PFSK-1 (cell line): ENCODE data around the gene ZCCHC17.

Experiments used
- FOXP2 ChIP-seq: optimal IDR thresholded peaks from 2 replicates; pipeline ENCODE3; 2011; ENCODE audit warnings: borderline replicate concordance, control low read depth, inconsistent platforms; ENCODE audit not compliant: insufficient read depth; ENCODE audit errors: extremely low read length, extremely low read depth
- POLR2AphosphoS5 ChIP-seq: IDR thresholded peaks from 2 replicates; pipeline ENCODE4 v1.6.1; 2012; ENCODE audit warnings: low read depth, mild to moderate bottlenecking, control low read depth, low read length, moderate library complexity
- SIN3A ChIP-seq: IDR thresholded peaks from 2 replicates; pipeline ENCODE4 v1.6.1; 2012; ENCODE audit warnings: mild to moderate bottlenecking, low read length, moderate library complexity, borderline replicate concordance; ENCODE audit not compliant: insufficient read depth
- TAF1 ChIP-seq: IDR thresholded peaks from 2 replicates; pipeline ENCODE4 v1.6.1; 2012; ENCODE audit warnings: low read length, control low read depth, borderline replicate concordance; ENCODE audit not compliant: insufficient read depth
- TF ChIP-seq, protein P1 (sequence below), 2 experiments: IDR thresholded peaks; 2 replicates each; pipeline versions ENCODE4 v1.6.1 to v1.8.0; 2011 to 2012; ENCODE audit warnings: low read depth in 2 of 2, low read length in 2 of 2, control low read depth in 1 of 2, inconsistent platforms in 1 of 2, mild to moderate bottlenecking in 1 of 2, moderate library complexity in 1 of 2; ENCODE audit not compliant: insufficient read depth in 1 of 2

ZCCHC17 gene

GRCh38 chr1:31378001-31378400 is 81.2 kb downstream of the ZCCHC17 start:
- TF ChIP-seq POLR2AphosphoS5 = no peak
- no peak for TF ChIP-seq TAF1
- no peak for TF ChIP-seq SIN3A
- TF ChIP-seq, protein P1, sequence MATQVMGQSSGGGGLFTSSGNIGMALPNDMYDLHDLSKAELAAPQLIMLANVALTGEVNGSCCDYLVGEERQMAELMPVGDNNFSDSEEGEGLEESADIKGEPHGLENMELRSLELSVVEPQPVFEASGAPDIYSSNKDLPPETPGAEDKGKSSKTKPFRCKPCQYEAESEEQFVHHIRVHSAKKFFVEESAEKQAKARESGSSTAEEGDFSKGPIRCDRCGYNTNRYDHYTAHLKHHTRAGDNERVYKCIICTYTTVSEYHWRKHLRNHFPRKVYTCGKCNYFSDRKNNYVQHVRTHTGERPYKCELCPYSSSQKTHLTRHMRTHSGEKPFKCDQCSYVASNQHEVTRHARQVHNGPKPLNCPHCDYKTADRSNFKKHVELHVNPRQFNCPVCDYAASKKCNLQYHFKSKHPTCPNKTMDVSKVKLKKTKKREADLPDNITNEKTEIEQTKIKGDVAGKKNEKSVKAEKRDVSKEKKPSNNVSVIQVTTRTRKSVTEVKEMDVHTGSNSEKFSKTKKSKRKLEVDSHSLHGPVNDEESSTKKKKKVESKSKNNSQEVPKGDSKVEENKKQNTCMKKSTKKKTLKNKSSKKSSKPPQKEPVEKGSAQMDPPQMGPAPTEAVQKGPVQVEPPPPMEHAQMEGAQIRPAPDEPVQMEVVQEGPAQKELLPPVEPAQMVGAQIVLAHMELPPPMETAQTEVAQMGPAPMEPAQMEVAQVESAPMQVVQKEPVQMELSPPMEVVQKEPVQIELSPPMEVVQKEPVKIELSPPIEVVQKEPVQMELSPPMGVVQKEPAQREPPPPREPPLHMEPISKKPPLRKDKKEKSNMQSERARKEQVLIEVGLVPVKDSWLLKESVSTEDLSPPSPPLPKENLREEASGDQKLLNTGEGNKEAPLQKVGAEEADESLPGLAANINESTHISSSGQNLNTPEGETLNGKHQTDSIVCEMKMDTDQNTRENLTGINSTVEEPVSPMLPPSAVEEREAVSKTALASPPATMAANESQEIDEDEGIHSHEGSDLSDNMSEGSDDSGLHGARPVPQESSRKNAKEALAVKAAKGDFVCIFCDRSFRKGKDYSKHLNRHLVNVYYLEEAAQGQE (IDR thresholded peaks at IDR 0.05; ENCODE audit: insufficient read depth in 1 of 2, low read depth in 2 of 2, low read length in 2 of 2) = no peak
- TF ChIP-seq FOXP2 = no peak

DNA sequence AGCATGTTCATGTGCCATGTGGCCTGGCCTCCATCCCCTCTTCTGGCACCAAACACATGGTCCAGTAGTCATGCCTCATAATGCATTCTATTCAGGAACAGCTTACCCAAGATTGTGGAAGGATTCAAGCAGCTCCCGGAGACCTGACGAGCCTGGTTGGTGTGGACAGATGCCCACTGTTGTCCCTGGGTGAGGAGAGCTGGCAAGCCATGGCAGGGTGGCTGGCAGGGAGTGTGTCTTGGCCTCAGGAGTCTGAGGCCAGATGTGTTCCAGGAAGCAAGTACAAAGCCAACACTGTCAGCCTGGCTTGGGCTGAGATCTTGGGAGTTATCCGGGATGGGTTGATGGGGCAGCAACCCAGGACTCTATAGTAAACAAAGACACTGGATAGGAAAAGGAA is 83.3 kb downstream of the ZCCHC17 start:
- TF ChIP-seq POLR2AphosphoS5 = no peak
- no peak for TF ChIP-seq TAF1
- no peak for TF ChIP-seq FOXP2

GRCh38 chr1:31381394-31382294 is 84.8 kb downstream of the ZCCHC17 start:
- TF ChIP-seq, protein P1 (IDR thresholded peaks at IDR 0.05; ENCODE audit: insufficient read depth in 1 of 2, low read depth in 2 of 2, low read length in 2 of 2) = no peak
- no peak for TF ChIP-seq TAF1
- no peak for TF ChIP-seq POLR2AphosphoS5
- no peak for TF ChIP-seq FOXP2
- no peak for TF ChIP-seq SIN3A

GRCh38 chr1:31382379-31382989 is 85.7 kb downstream of the ZCCHC17 start:
- TF ChIP-seq FOXP2 (no peak), POLR2AphosphoS5 (no peak), SIN3A (no peak), TAF1 (no peak)
- TF ChIP-seq, protein P1 (IDR thresholded peaks at IDR 0.05; ENCODE audit: insufficient read depth in 1 of 2, low read depth in 2 of 2, low read length in 2 of 2) = no peak

DNA sequence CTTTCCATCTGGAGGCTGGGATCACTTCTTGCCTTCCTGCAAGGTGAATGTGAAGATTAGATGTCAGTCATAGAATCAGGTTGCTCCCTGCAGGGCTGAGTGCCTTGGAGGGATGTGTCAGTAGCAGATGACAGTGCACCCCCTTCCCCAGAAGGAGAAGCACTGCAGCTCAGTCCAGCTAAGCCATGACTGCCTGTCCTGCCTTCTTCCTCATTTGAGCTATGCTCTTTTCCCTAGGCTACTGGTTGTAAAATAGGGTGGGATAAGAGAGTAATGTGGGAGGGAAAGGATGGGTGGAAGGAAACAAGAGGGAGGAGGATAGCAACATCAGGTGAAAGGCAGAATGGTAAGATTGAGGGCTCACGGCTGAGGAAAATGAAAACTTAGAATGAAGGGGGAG is 87.1 kb downstream of the ZCCHC17 start:
- TF ChIP-seq, protein P1 (IDR thresholded peaks at IDR 0.05; ENCODE audit: insufficient read depth in 1 of 2, low read depth in 2 of 2, low read length in 2 of 2) = no peak
- no peak for TF ChIP-seq TAF1
- no peak for TF ChIP-seq SIN3A
- TF ChIP-seq POLR2AphosphoS5 = no peak
- no peak for TF ChIP-seq FOXP2
